Measurements from ENCODE around the gene SSBP3.
"Not testable (repeated sequence)": the region's sequence is repeated elsewhere in the genome, so short reads cannot be mapped to it uniquely, and the experiment has no call there.

DNA sequence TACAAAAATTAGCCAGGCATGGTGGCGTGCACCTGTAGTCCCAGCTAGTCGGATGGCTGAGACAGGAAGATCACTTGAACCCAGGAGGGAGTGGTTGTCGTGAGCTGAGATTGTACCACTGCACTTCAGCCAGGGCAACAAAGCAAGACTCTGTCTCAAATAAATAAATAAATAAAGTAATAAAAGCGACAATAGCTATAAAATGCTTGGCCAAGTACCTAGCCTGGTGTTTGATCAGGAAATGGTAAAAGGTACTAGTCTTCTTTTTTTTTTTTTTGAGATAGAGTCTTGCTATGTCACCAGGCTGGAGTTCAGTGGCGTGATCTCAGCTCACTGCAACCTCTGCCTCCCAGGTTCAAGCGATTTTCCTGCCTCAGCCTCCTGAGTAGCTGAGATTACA, 12.4 kb upstream of the SSBP3 start:
- not testable (repeated sequence) for TF ChIP-seq CTCF, POLR2AphosphoS5, POLR2A (IDR thresholded peaks at IDR 0.05)

Data from breast epithelium (tissue), 3 donors.